ENCODE data around the gene AFAP1.
"Not testable (repeated sequence)": the region's sequence is repeated elsewhere in the genome, so short reads cannot be mapped to it uniquely, and the experiment has no call there.

Gene AFAP1

GRCh38 chr4:7944599-7945220, 5.0 kb upstream of the AFAP1 start:
- DNase-seq, result no peak

GRCh38 chr4:7943688-7944087, 4.0 kb upstream of the AFAP1 start:
- DNase-seq, result not testable (repeated sequence)

DNA sequence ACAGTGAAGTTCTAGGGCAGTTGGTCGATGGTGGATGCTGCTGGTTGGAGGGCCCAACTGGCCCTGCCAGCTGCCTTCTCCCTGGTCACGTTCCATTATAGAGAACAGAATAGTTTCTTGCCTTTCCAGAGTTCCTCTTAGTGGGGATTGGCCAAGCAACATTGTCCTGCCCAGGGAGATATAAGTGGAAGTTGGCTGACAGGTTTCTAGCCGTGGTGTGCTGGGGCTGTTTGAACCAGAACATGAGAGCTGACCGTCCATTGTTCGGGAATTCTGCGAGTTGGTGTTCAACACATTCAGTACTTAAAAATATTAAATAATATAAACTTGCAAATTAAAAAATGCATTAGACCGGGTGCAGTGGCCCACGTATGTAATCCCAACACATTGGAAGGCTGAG, 3.5 kb upstream of the AFAP1 start:
- no peak for DNase-seq

DNA sequence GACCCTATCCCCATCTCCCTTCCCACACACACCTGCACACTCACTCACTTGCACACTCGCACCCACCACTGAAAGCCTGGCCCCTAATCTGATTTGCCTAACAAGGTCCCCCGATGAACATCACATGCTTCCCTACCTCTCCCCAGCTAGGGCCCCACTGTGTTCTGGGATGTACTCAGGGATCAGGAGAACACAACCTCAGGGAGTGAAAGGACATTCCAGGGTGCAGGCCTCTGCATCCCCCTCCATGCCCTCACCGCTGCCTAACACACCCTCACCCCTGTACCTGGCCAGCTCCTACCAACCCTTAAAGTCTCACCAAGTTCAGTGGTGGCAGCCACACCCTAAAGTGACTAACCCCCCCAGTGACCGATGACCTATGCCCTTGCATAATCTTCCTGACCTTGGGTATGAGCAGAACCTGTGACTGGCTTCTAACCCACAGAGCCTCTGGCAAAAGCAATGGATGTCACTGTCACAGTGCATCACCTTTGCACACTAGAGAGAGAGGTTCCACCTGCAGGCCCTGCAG, 2.4 kb upstream of the AFAP1 start:
- DNase-seq, result no peak

DNA sequence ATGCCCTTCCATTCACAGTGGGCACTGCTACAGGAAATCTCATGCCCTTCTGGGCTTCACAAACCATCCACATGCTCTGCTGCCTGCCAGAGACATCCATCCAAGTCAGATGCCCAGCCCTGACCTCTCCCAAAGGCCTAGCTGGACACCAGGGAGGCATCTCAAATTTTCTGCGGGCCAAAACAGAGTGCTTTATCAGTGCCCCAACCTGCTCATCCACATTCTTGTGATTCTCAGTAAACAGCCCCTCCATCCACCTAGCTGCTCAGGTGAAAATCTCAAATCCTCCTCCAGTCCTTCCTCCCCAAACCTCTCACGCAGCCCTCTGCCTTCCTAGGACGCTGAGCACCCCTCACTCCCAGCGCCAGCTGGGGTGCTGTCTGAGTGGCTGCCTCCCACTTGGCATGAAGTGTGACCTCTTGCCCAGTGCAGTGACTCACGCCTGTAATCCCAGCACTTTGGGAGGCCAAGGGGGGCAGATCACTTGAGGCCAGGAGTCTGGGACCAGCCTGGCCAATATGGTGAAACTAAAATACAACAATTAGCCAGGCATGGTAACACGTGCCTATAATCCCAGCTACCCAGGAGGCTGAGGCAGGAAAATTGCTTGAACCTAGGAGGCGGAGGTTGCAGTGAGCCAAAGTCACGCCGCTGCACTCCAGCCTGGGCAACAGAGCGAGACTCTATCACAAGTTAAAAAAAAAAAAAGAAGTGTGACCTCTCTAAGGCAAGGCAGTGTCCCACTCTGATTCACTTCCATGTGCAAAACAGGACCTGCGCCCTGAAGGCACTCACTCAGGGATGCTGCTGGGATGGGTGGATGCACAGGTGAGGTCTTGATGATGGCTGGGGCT, 1.7 kb upstream of the AFAP1 start:
- no peak for DNase-seq

DNA sequence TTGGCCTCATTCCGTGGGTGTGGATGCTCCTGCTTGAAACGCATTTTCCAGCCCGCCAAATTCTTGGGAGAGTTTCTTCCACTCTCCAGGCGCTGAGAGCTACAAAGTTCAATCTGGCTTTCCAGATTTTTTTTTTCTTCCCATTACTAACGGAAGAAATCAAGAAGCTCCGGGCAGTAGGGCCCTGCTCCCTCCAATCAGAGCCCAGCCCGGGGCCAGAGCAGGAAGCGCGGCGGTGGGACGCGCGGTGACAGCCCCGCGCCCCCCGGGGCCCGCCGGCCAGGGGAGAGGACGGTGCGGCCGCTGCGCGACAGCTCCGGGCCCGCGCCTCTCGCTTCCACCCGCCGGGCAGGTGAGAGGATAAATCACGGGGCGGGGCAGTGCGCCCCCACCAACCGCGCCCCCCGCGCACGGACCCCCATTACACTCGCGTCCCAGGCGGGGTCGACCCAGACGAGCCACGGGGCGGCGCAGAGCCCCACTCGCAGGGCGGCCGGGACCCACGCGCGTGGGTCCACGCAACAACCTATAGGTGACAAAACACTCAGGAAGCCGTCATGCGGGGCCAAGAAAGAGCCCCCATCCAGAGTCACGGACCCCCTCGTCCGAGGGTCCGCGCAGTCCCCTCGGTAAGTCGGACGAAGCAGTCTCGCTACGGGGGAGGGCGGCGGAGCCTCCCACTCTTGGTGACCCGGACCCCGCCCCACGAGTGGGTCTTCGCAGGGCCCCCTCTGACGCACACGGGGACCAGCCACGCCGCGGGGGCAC, 868 bp downstream of the AFAP1 start:
- DNase-seq, result peak in 1 of 2 experiments; percentile 14

DNA sequence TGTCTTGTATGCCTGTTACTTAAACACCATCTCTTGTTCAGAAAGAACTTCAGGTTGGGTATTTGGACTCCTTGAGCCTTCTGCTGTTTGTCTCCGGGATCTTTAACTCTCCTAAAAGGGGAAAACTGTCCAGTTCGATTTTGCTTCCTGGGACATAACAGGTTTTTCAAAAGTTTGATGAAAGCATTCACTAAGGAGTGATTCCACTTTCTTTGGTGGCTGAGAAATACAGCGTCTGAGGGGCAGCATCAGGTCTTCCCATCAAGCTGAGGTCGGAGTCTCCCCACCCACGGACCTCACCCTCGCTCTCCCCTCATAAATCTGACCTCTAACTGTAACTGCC, 1.4 kb downstream of the AFAP1 start:
- DNase-seq, result no peak

DNA sequence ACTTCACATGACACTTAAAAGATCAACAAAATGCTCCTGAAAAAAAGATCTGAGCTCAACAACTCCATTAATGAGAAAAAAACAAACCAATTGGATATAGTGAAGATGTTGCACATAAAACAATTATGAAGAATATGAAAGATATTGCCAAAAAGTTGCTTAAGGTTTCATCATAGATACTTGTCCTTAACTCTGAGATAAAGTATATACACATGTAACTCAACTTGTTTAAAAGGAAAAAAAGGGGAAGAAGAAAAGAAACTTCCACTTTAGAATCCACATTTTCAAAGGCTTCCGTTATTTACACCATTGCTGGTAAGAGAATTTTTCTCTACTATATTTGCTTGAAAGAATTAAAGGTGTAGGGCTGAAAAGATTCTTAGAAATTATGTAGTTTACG, 2.7 kb downstream of the AFAP1 start:
- no peak for DNase-seq

DNA sequence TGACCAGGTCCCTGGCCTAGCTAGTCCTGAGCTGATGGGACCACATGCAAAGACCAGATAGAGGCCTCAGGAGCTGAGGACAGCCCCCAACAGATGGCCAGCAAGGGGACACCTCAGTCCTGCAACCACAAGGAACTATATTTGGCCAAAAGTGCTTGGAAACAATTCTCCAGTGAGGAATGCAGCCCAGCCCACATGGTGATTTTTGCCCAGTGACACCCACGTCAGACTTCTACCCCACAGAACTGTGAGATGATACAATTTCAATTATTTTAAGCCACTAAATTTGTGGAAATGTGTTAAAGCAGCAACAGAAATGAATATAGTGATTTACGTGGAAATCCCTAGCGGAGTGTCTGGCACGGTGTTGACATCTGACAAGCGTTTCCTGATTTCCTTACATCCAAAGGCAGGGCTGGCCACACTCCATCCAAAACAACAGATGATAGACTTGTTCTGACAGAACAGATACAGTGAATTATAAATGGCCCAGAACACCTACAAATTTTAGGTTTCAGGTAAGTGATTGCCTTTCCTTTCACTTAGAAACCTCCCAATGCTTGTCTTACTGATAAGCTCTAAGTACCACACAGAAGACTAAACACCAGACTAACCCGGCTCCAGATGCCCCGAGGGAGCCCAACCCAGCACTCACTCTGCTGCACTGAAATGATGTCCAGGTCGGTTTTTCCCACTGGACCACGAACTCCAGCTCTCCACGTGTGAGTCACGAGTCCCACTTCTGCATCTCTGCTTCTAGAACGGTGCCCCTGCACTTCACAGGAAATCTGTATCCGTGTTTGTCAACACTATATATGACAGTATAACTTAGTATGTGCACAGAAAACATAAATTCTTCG, 5.8 kb downstream of the AFAP1 start:
- no peak for DNase-seq

DNA sequence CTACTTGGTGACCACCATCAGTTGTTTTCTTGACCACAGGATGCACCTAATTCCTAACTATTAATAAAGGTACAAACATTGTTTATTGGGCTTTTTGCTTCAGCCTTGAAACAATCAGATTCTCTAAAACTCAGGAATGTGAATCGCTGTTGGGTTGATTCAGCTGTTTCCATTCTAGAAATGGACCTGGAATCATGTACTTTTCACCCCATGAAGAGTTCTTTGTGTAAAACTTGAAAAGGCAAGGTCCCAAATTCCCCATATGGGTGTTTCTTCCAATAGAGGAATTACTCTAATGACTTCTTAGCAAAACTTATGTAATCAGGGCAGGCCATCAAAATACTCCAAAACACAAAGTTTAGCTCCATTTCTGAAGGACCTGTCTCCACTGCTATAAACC, 7.4 kb downstream of the AFAP1 start:
- no peak for DNase-seq

DNA sequence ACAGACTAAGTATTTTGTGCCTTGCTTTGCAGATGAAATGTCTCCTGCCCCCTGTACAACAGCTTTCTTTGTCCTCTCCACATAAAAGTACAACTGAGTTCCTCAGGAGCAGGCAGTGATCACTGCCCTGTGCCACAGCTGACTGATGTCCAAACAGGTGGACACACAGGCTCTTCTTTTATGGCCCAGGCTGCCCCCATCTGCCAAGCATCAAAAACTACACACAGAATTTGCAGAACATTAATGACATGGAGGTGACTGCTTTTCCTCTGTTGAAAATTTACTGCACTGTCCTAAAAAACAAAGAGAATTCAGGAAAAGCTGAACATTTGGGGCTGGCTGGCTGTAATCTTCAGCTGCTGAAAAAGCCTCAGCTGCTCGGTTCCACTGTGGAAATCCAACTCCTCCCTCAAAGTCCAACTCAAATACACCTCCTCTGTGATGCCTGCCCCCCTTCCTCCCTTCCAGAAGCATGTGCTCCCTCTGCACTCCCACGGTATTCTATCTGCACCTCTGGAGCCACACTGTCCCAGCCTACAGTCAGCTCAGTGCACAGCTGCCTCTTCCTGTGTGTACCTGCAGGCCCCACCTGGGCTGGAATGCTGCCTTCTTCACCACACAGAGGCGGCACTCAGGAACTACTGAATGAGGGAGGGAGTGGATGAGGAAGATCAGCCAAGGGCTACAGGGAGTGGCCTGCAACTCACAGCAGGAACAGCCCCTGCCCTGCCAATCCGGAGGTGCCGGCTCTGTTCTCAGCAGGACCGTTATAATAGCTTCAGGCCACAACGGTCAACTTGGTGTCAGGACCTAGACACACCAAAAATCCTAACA, 10.3 kb downstream of the AFAP1 start:
- DNase-seq, result no peak

DNA sequence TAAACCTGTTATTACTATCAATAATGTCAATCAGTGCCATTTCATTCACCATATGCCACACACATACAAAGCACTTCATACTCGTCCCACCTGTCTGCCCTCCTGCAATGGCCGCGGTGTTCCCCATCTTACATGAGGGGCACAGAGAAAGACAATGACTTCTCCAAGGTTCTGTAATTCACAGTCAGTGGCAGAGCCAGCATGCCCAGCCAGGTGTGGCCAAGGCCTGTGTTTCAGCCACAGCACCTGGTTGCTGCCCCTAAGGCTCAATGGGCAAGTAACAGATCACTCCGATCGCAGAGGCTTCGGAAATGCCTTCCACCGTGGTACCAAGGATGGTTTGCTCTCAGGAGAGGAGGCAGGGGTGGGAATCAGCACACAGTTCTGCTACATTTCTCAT, 10.9 kb downstream of the AFAP1 start:
- DNase-seq, result no peak

DNA sequence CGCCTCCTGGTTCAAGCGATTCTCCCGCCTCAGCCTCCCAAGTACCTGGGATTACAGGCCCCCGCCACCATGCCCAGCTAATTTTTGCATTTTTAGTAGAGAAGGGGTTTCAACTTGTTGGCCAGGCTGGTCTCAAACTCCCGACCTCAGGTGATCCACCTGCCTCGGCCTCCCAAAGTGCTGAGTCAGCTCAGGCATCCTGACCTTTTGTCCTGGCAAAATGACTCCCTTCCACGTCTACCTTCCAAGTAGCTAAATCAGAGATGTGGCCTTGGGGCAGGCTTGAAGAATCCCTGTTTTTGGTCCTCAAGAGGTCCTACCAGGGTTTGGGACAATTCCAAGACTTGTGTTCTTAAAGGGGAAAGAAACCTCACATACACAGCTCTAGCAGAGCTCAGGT, 12.8 kb downstream of the AFAP1 start:
- no peak for DNase-seq

- DNase-seq, result no peak
Measured at GRCh38 chr4:7924570-7924969, 15.1 kb downstream of the AFAP1 start.

DNA sequence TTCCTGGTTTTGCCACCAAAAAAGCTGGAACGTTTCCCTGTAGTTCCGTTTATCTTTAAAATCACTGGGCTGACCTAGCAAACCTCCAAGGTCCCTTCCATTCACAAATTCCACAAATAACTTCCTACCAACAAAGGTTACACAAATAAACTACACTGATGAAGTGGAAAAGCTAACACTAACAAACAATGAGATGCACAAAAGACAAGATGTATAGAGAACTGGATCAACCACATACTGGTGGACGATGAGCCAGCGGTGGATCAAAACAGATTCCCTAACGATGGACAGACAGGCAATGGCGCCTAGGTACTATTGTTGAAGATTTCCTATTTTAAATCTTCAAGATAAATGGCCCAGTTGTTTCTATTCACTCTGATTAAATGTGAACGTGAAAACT, 15.5 kb downstream of the AFAP1 start:
- no peak for DNase-seq

GRCh38 chr4:7922466-7922865, 17.2 kb downstream of the AFAP1 start:
- no peak for DNase-seq

- DNase-seq, result no peak
Measured at GRCh38 chr4:7918981-7919380, 20.7 kb downstream of the AFAP1 start.

DNA sequence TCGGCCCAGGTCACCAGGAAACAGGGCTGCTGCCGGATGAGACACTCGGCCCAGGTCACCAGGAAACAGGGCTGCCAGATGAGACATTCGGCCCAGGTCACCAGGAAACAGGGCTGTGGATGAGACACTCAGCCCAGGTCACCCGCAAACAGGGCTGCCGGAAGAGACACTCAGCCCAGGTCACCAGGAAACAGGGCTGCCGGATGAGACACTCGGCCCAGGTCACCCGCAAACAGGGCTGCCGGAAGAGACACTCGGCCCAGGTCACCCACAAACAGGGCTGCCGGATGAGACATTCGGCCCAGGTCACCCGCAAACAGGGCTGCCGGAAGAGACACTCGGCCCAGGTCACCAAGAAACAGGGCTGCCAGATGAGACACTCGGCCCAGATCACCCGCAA, 21.5 kb downstream of the AFAP1 start:
- DNase-seq, result not testable (repeated sequence)

DNA sequence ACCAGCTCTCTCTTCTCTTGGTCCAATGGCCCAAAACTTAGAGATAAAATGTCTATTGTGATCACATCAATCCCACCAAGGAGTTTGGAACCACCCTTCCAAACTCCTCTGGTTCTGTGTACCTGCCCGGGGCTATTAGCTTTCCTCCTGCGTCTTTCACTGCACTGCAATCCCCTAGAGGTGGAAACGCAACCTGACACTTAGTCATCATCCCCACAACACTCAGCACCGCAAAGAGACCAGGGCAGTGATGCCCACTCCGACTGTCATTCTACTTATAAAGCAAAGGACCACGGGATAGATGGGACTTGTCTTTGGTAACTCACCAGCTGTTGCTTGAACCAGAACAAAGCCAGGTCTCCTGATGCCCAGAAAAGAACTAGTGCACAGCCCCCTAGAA, 22.0 kb downstream of the AFAP1 start:
- DNase-seq, result no peak

GRCh38 chr4:7915875-7916242, 23.8 kb downstream of the AFAP1 start:
- DNase-seq, result no peak

GRCh38 chr4:7912826-7913225, 26.8 kb downstream of the AFAP1 start:
- no peak for DNase-seq
